PC-3 (cell line): ENCODE data around the gene CROCC2.

Source experiments
- CTCF ChIP-seq: fragments of 300-600 bp; sonication (generic); conservative IDR thresholded peaks from 2 replicates; pipeline ENCODE4 v1.5.1; 2017; ENCODE audit warnings: antibody characterized with exemption, low read depth, mild to moderate bottlenecking, low read length
- EZH2 ChIP-seq: fragments of 300-600 bp; sonication (generic); IDR thresholded peaks from one replicate; pipeline ENCODE4 v1.6.1; 2017; ENCODE audit warnings: antibody characterized with exemption, mild to moderate bottlenecking, low read length; ENCODE audit not compliant: unreplicated experiment

GRCh38 chr2:240902615-240903041 lies 3.5 kb upstream of the CROCC2 start:
- TF ChIP-seq CTCF, result no peak
- no peak for TF ChIP-seq EZH2
